Peyer's patch (tissue), 4 donors: Measurements from ENCODE around the gene PIGP.

ENCODE experiments used
- POLR2A ChIP-seq, 2 donors: fragments of 450-650 bp; IDR thresholded peaks; one replicate each; pipeline ENCODE4 v1.5.1; 2017; ENCODE audit warnings: antibody characterized with exemption in 2 of 2, mild to moderate bottlenecking in 2 of 2, moderate library complexity in 2 of 2
- TF ChIP-seq, protein P1 (sequence below), 6 experiments: fragments of 450-650 bp in 4 of 6; fragments of 200-600 bp in 2 of 6; sonication (generic) in 1 of 6; IDR thresholded peaks; one replicate each; pipeline ENCODE4 v1.5.1; 2017 to 2019; ENCODE audit warnings: antibody characterized with exemption in 6 of 6, mild to moderate bottlenecking in 3 of 6, moderate library complexity in 1 of 6

DNA sequence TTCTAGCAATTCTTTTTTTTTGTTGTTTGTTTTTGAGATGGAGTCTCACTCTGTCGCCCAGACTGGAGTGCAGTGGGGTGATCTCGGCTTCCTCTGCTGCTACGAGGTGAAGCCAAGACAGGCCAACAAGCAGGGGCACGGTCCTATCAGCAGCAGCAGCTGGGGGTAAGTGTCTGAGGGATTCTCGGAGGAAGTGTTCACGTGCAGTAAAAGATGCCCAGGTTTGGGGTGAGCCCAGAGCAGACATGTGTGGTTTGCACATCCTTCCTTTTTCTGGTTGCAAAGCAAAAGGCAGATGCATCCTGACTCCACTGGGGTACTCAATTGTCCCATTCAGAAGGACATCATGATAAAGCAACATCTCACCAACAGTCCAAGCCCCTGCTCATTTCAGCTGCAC lies 27.7 kb downstream of the PIGP start:
- TF ChIP-seq POLR2A (IDR thresholded peaks at IDR 0.05), result no peak
- TF ChIP-seq, protein P1, sequence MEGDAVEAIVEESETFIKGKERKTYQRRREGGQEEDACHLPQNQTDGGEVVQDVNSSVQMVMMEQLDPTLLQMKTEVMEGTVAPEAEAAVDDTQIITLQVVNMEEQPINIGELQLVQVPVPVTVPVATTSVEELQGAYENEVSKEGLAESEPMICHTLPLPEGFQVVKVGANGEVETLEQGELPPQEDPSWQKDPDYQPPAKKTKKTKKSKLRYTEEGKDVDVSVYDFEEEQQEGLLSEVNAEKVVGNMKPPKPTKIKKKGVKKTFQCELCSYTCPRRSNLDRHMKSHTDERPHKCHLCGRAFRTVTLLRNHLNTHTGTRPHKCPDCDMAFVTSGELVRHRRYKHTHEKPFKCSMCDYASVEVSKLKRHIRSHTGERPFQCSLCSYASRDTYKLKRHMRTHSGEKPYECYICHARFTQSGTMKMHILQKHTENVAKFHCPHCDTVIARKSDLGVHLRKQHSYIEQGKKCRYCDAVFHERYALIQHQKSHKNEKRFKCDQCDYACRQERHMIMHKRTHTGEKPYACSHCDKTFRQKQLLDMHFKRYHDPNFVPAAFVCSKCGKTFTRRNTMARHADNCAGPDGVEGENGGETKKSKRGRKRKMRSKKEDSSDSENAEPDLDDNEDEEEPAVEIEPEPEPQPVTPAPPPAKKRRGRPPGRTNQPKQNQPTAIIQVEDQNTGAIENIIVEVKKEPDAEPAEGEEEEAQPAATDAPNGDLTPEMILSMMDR (IDR thresholded peaks at IDR 0.05), result no peak
